GM12801 (cell line): ENCODE measurements around the gene USP13.

Experiments
- TF ChIP-seq, protein P1 (sequence below): IDR thresholded peaks from one replicate; pipeline ENCODE4 v1.5.1; 2011; ENCODE audit warnings: control low read depth; ENCODE audit not compliant: insufficient read length; ENCODE audit errors: extremely low read depth

The USP13 gene, protein sequence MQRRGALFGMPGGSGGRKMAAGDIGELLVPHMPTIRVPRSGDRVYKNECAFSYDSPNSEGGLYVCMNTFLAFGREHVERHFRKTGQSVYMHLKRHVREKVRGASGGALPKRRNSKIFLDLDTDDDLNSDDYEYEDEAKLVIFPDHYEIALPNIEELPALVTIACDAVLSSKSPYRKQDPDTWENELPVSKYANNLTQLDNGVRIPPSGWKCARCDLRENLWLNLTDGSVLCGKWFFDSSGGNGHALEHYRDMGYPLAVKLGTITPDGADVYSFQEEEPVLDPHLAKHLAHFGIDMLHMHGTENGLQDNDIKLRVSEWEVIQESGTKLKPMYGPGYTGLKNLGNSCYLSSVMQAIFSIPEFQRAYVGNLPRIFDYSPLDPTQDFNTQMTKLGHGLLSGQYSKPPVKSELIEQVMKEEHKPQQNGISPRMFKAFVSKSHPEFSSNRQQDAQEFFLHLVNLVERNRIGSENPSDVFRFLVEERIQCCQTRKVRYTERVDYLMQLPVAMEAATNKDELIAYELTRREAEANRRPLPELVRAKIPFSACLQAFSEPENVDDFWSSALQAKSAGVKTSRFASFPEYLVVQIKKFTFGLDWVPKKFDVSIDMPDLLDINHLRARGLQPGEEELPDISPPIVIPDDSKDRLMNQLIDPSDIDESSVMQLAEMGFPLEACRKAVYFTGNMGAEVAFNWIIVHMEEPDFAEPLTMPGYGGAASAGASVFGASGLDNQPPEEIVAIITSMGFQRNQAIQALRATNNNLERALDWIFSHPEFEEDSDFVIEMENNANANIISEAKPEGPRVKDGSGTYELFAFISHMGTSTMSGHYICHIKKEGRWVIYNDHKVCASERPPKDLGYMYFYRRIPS

DNA sequence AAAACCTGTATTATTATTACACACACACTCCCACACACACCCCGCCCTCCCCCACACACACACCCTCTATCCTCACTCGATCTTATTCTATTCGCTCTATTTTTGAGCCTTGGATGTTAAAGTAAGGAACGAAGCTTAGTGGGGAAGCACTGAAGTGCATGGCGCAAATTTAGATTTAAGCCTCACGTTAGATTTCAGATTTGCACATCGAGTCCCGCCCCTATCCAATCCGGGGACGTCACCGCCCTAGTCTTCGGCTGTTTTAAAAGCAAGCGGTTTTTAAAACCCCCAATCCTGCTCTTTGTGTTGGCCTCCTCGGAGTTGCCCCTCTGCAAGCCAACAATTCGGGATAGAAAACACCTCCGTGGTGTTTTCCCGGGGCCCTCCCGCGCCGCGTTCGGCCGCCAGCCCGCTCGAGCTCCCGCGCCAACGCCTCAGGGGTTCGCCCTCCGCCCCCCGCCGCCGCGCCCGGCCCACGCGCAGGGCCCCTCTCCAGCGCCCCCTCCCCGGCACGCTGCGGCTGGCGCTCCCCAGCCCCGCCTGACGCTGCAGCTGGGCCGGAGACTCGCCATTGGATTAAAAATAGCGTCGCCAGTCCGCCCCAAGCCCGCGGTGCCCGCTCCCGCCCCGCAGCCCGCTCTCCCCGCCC, at the start of gene USP13:
TSS of gene USP13 (plus strand) at position 594 of the 649 bp plus-strand sequence. CDS start 186 bp downstream, outside the sequence.
- TF ChIP-seq, protein P1, sequence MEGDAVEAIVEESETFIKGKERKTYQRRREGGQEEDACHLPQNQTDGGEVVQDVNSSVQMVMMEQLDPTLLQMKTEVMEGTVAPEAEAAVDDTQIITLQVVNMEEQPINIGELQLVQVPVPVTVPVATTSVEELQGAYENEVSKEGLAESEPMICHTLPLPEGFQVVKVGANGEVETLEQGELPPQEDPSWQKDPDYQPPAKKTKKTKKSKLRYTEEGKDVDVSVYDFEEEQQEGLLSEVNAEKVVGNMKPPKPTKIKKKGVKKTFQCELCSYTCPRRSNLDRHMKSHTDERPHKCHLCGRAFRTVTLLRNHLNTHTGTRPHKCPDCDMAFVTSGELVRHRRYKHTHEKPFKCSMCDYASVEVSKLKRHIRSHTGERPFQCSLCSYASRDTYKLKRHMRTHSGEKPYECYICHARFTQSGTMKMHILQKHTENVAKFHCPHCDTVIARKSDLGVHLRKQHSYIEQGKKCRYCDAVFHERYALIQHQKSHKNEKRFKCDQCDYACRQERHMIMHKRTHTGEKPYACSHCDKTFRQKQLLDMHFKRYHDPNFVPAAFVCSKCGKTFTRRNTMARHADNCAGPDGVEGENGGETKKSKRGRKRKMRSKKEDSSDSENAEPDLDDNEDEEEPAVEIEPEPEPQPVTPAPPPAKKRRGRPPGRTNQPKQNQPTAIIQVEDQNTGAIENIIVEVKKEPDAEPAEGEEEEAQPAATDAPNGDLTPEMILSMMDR = no peak

DNA sequence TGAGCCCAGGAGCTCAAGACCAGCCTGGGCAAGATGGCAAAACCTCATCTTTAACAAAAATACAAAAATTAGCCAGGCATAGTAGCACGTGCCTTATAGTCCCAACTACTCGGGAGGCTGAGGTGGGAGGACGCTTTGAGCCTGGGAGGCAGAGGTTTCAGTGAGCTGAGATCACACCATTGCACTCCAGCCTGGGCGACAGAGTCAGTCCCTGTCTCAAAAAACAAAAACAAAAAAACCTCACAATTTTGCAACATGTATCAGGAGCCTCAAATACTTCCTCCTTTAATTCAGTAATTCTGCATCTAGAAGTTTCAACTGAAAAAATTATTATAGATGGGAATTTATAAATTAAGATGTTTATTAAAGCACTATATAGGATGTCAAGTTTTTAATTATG, 49.5 kb upstream of the USP13 start:
- TF ChIP-seq, protein P1 = no peak

DNA sequence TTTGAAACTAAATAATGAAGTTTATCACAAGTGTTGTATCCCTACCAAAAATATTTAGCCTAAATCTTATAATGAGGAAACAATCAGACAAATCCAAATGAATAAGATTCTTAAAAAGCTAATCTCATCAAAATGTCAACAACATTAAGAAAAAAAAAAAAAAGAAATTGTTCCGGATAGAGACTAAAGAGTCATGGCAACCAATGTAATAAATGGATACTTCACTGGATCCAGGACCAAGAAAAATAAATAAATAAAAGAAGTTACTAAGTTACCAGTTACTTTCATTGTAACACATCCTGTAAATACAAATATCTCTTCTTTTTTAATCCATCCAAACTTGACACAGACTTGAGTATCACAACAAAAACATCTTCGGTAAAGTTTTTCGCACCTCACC, 49.0 kb upstream of the USP13 start:
- TF ChIP-seq, protein P1 = no peak

DNA sequence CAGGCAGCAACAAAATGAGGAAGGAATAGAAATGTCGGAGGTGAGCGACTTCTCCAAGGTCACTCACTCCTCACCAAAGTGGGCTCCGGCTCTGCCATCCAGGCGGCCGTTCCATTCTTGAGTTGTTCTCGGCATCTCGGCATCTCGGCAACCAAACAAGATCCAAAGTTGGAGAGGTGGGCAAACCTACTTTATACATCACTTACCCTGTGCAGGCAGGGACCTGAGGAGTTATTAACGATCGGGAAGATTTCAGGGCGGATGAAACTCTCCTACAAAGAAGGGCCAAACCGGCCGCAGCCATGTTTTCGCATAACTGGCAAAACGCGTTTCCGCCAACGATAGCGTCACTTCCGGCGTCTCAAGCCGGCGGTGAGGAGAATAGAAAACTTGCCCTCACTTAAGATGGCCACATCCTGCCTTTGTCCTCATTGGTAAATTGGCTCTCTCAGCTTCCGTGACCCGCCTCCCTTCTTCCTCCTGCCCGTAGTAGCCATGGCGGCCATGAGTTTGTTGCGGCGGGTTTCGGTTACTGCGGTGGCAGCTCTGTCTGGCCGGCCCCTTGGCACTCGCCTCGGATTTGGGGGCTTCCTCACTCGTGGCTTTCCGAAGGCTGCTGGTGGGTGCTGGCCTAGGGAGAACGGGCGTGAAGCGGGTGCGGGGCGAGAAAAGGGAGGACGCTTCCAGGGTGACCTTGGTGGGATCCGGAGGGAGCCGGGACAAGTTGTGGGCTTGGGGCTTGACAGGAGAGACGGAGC, 48.3 kb upstream of the USP13 start, which contains the start of the genes MRPL47 and NDUFB5:
TSS of gene MRPL47 (minus strand) at position 318 of the 758 bp plus-strand sequence. CDS start at position 304, 14 bp downstream.
TSS of gene NDUFB5 (plus strand) at position 474 of the 758 bp plus-strand sequence. CDS start at position 496, 22 bp downstream.
- TF ChIP-seq, protein P1 = no peak

DNA sequence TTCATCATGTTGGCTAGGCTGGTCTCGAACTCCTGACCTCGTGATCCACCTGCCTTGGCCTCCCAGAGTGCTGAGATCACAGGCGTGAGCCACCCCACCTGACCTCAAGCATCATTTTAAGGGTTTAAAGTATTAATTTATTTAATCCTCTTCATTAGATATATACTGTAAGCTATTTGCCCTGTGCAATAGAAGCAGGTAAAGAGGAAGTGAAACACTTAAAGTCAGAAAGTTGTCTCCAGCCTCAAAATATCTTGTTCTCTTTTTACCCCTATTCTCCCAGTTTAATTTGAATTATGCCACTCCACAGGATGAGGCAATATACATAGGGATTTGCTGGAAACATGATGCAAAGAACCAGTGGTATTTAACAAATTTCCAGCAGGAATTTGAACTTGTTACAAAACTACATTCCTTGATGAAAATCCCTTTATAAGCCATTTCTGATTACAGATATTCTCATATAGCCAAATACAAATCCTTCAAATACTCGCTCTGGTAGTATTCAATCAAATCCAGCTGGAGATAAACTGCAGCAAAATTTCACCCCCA, 46.2 kb upstream of the USP13 start:
- TF ChIP-seq, protein P1 = no peak

DNA sequence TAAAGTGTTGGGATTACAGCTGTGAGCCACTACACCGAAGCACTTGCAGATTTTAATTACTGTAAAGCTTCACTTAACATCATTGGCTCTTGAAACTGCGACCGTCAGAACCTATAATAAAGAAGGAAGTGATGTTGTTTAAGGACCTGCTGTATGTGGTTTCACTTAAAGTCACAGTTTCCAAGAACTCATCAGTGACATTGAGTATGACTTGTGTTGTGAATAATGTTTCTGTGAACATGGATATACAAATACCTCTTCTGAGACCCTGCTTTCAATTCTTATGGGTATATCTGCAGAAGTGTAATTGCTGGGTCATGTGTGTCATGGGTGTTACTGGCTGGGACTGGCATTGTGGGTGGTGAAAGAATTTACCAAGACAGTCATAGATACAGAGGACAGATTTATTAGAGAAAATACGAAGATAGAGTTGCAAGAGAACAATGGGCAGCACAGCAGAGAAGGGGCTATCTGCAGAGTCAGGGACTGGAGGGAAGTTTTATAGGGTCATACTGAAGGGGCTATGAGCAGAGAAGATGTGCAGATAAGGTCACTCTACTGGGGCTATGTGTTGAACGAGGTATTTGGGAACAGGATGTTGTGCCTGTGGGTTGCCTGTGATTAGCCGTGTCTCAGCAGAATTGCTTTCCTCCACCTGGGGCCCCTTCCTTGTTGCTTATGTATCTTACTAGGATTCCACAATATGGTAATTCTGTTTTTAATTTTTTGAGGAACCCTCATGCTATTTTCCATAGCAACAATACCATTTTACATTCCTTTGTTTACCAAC, 43.7 kb upstream of the USP13 start:
- TF ChIP-seq, protein P1 = no peak
